ENCODE results near the gene TMIGD1. TPM values are rescaled to one million over a fixed set of nuclear protein-coding genes. Genes with fewer than 3 reads are reported as not detected.
A peak's percentile ranks its signal among the peaks of the same experiment; 100 is the strongest.

TMIGD1 gene
- total and polyA plus RNA-seq, 10 of the 15 experiments (the other 5 are each of a cell fraction or from before 2014, with no cell fraction given) = not detected

GRCh38 chr17:30379903-30380381 is 46.1 kb upstream of the TMIGD1 start (continued):
- TF ChIP-seq NKRF (conservative IDR thresholded peaks at IDR 0.05) (no peak), KDM1A (IDR thresholded peaks at IDR 0.05; ENCODE audit: borderline replicate concordance) (no peak), HDAC2 (IDR thresholded peaks at IDR 0.05) (no peak), NFXL1 (IDR thresholded peaks at IDR 0.05; ENCODE audit: borderline replicate concordance) (no peak), ZNF622 (IDR thresholded peaks at IDR 0.05) (no peak), MYB (IDR thresholded peaks at IDR 0.05; ENCODE audit: borderline replicate concordance, low read depth, low read length) (no peak), SUPT20H (IDR thresholded peaks at IDR 0.05; ENCODE audit: borderline replicate concordance, control insufficient read depth, low read depth, low read length) (no peak)

- Histone ChIP-seq H3K9ac (ENCODE audit: control insufficient read depth, insufficient read depth, low read length) (peak overlapping the region; percentile 47), H3K4me3 (peak overlapping the region; percentile 82), H3K9me3 (replicated peaks; ENCODE audit: control insufficient read depth, insufficient read depth, low read length) (no peaks in the 10 kb centered on the region), H3K27ac (ENCODE audit: control insufficient read depth, insufficient read depth) (peak overlapping the region; percentile 43; the same call in 1 of the 2 replicates), H3K79me2 (ENCODE audit: control insufficient read depth, insufficient read depth, low read length) (peaks cover 10% of the 10 kb centered on the region), H3K4me2 (ENCODE audit: control insufficient read depth, insufficient read depth) (peak overlapping the region; percentile 96), H4K20me1 (ENCODE audit: control insufficient read depth, insufficient read depth) (no peaks in the 10 kb centered on the region), H3K36me3 (ENCODE audit: control insufficient read depth in 2 of 2, insufficient read depth in 2 of 2, low read length in 1 of 2) (no peaks in the 10 kb centered on the region), H2AFZ (ENCODE audit: control insufficient read depth, low read depth, low read length) (peak overlapping the region; percentile 98), H3K4me1 (ENCODE audit: control insufficient read depth, insufficient read depth, low read length) (peaks cover 32% of the 10 kb centered on the region), H3K27me3 (replicated peaks in 1 of 2; ENCODE audit: control insufficient read depth in 2 of 2, insufficient read depth in 2 of 2, low read length in 1 of 2) (no peaks in the 10 kb centered on the region)
- FAIRE-seq (no peak), DNase-seq (ENCODE audit: low read depth, low spot score) (no peak), ATAC-seq (peak; percentile 14)
- intact Hi-C loops (cut with micrococcal nuclease; ENCODE audit: unreplicated experiment) (loop anchor here (2.0 kb wide), 1 partner anchor 39 kb away; no protein-coding TSS in a partner anchor), in situ Hi-C loops (cut with MboI) (no loop called here)
- CTCF ChIA-PET = interaction anchor here (1.0 to 1.3 kb wide), 4 partner anchors 12 to 98 kb away, joined by 3 to 4 read pairs (median 3); partner anchors contain the start of gene GOSR1
- POLR2A ChIA-PET = no interaction called here
- no TSS peak for BruUV-seq (replicated peaks)
- WGBS (ENCODE audit: insufficient coverage, insufficient replicate concordance, low lambda C conversion rate, missing lambda C conversion rate) = 2% methylated on average over 66 of the region's 68 CpGs
- RAD21 ChIA-PET (ENCODE audit: unreplicated experiment) = interaction anchor here (1.0 to 1.6 kb wide), 2 partner anchors 16 to 38 kb away, joined by 3 to 7 read pairs; no protein-coding TSS in a partner anchor
- SMC1A ChIA-PET (ENCODE audit: uncharacterized antibody, unreplicated experiment) = interaction anchor here (0.7 to 1.7 kb wide), 4 partner anchors 12 to 21 kb away, joined by 3 to 8 read pairs (median 5); no protein-coding TSS in a partner anchor
- TF ChIP-seq SMARCA5 (IDR thresholded peaks at IDR 0.05) (no peak), CREM (IDR thresholded peaks at IDR 0.05; ENCODE audit: low read depth) (no peak), ATF3 (IDR thresholded peaks at IDR 0.05; ENCODE audit: borderline replicate concordance, extremely low read depth, low read depth, low read length) (no peak), SREBF2 (IDR thresholded peaks at IDR 0.05; ENCODE audit: low read length) (no peak), FOS (IDR thresholded peaks at IDR 0.05; ENCODE audit: borderline replicate concordance, extremely low read depth, insufficient read length) (no peak), CBFB (IDR thresholded peaks at IDR 0.05; ENCODE audit: low read depth) (no peak), NR2C1 (IDR thresholded peaks at IDR 0.05) (no peak), BACH1 (IDR thresholded peaks at IDR 0.05; ENCODE audit: borderline replicate concordance) (no peak), RUNX3 (IDR thresholded peaks at IDR 0.05; ENCODE audit: low read length) (no peak), KLF5 (IDR thresholded peaks at IDR 0.05; ENCODE audit: partially characterized antibody) (no peak), ZNF592 (IDR thresholded peaks at IDR 0.05) (no peak)
Observed at GRCh38 chr17:30379303-30379902, 45.5 kb upstream of the TMIGD1 start.

Measured in GM12878 (cell line).